ENCODE data around the gene FBXO42. TPM values are rescaled to one million over a fixed set of nuclear protein-coding genes. Genes with fewer than 3 reads are reported as not detected.

Gene FBXO42
- total RNA-seq, 1 donor from 2014 or later = 18.8 TPM

GRCh38 chr1:16340673-16341072 is 11.6 kb downstream of the FBXO42 start:
- Histone ChIP-seq H3K4me1 (no peaks in the 10 kb centered on the region), H3F3A (ENCODE audit: low read depth) (no peaks in the 10 kb centered on the region), H3K79me2 (ENCODE audit: low read depth) (peaks cover 99% of the 10 kb centered on the region)

GRCh38 chr1:16338961-16339360 is 13.3 kb downstream of the FBXO42 start:
- H3K36me3 ChIP-seq = no peaks in the 10 kb centered on the region
- H4K20me1 ChIP-seq (ENCODE audit: low read depth) = peaks cover 81% of the 10 kb centered on the region
- no peak overlapping the region for H3K4me3 Mint-ChIP-seq
- TF ChIP-seq CTCF (IDR thresholded peaks at IDR 0.05) = no peak
- H3K27ac Mint-ChIP-seq = no peak overlapping the region
- no peaks in the 10 kb centered on the region for H3K27me3 Mint-ChIP-seq (ENCODE audit: insufficient read depth, low read depth)
- no peak overlapping the region for H3K4me3 ChIP-seq
- H3K9me3 Mint-ChIP-seq = no peaks in the 10 kb centered on the region
- peaks cover 99% of the 10 kb centered on the region for H3K79me2 ChIP-seq (ENCODE audit: low read depth)
- no peak for DNase-seq (ENCODE audit: low spot score)
- no peak overlapping the region for H3K9ac ChIP-seq
- H3K4me2 ChIP-seq = no peak overlapping the region
- H3K36me3 Mint-ChIP-seq = peaks cover 14% of the 10 kb centered on the region
- no peaks in the 10 kb centered on the region for H3K27me3 ChIP-seq
- peaks cover 6% of the 10 kb centered on the region for H3K4me1 Mint-ChIP-seq
- no peak overlapping the region for H3K27ac ChIP-seq
- H3K9me3 ChIP-seq (ENCODE audit: low read depth) = no peaks in the 10 kb centered on the region
- no peak overlapping the region for H2AFZ ChIP-seq (replicated peaks)
- H3F3A ChIP-seq (ENCODE audit: low read depth) = no peaks in the 10 kb centered on the region
- no peaks in the 10 kb centered on the region for H3K4me1 ChIP-seq

More at GRCh38 chr1:16340673-16341072, 11.6 kb downstream of the FBXO42 start:
- Mint-ChIP-seq H3K36me3 (peaks cover 10% of the 10 kb centered on the region), H3K27ac (no peak overlapping the region), H3K27me3 (ENCODE audit: insufficient read depth, low read depth) (no peaks in the 10 kb centered on the region), H3K4me1 (peaks cover 6% of the 10 kb centered on the region), H3K4me3 (no peak overlapping the region), H3K9me3 (no peaks in the 10 kb centered on the region)
- no peaks in the 10 kb centered on the region for H3K36me3 ChIP-seq
- H2AFZ ChIP-seq (replicated peaks) = no peak overlapping the region
- no peaks in the 10 kb centered on the region for H3K9me3 ChIP-seq (ENCODE audit: low read depth)
- TF ChIP-seq CTCF (IDR thresholded peaks at IDR 0.05) (no peak), EZH2 (IDR thresholded peaks at IDR 0.05) (no peak), EZH2phosphoT487 (IDR thresholded peaks at IDR 0.05) (no peak)
- peaks cover 84% of the 10 kb centered on the region for H4K20me1 ChIP-seq (ENCODE audit: low read depth)
- no peak for DNase-seq (ENCODE audit: low spot score)
- H3K27me3 ChIP-seq = no peaks in the 10 kb centered on the region
- H3K4me2 ChIP-seq = no peak overlapping the region
- H3K4me3 ChIP-seq = no peak overlapping the region
- no peak overlapping the region for H3K9ac ChIP-seq
- no peak overlapping the region for H3K27ac ChIP-seq

- Histone ChIP-seq H3K27ac (no peak overlapping the region), H2AFZ (replicated peaks) (no peak overlapping the region), H3K9me3 (ENCODE audit: low read depth) (no peaks in the 10 kb centered on the region), H3K4me2 (no peak overlapping the region), H3F3A (ENCODE audit: low read depth) (no peaks in the 10 kb centered on the region), H3K27me3 (no peaks in the 10 kb centered on the region), H3K36me3 (no peaks in the 10 kb centered on the region), H3K4me3 (no peak overlapping the region), H3K4me1 (no peaks in the 10 kb centered on the region), H4K20me1 (ENCODE audit: low read depth) (peaks cover 61% of the 10 kb centered on the region), H3K9ac (no peak overlapping the region), H3K79me2 (ENCODE audit: low read depth) (peaks cover 99% of the 10 kb centered on the region)
- Mint-ChIP-seq H3K4me1 (peaks cover 3% of the 10 kb centered on the region), H3K4me3 (no peak overlapping the region), H3K9me3 (no peaks in the 10 kb centered on the region), H3K27me3 (ENCODE audit: insufficient read depth, low read depth) (no peaks in the 10 kb centered on the region), H3K36me3 (peaks cover 9% of the 10 kb centered on the region), H3K27ac (no peak overlapping the region)
- TF ChIP-seq EZH2 (IDR thresholded peaks at IDR 0.05) = no peak
- TF ChIP-seq CTCF (IDR thresholded peaks at IDR 0.05) = no peak
- TF ChIP-seq EZH2phosphoT487 (IDR thresholded peaks at IDR 0.05) = no peak
- no peak for DNase-seq (ENCODE audit: low spot score)
Measured at GRCh38 chr1:16334655-16335340, 17.5 kb downstream of the FBXO42 start.
